Stimulated activated CD8-positive, alpha-beta memory T cell treated with anti-CD3 and anti-CD28 coated beads, Interleukin-7, amount 100 ng/mL, for 48 hours (primary cell): Measurements from ENCODE around the gene UBAC2.

Experiments used
- DNase-seq, 2 donors: peaks; one replicate each; pipeline ENCODE4 v3.0.0-alpha.2; 2020; ENCODE audit warnings: low read depth in 1 of 2; ENCODE audit errors: extremely low read depth in 1 of 2

UBAC2 gene

GRCh38 chr13:99307648-99308339, 107.1 kb downstream of the UBAC2 start:
- DNase-seq, result peak in 1 of 2 donors; percentile 90

- no peak for DNase-seq
These were observed 107.9 kb downstream of the UBAC2 start for GRCh38 chr13:99308471-99309087.

GRCh38 chr13:99310382-99311031, 109.9 kb downstream of the UBAC2 start:
- DNase-seq, result no peak

- DNase-seq, result no peak
These were observed 110.5 kb downstream of the UBAC2 start for GRCh38 chr13:99311137-99311536.

- DNase-seq, result no peak
These were observed 111.3 kb downstream of the UBAC2 start for GRCh38 chr13:99311748-99312492.

GRCh38 chr13:99312493-99312883, 111.8 kb downstream of the UBAC2 start:
- peak in 1 of 2 donors; percentile 47 for DNase-seq

- DNase-seq, result no peak
These were observed 112.8 kb downstream of the UBAC2 start for GRCh38 chr13:99313501-99313900.

GRCh38 chr13:99313941-99314340, 113.3 kb downstream of the UBAC2 start:
- no peak for DNase-seq

GRCh38 chr13:99314640-99315176, 114.1 kb downstream of the UBAC2 start:
- DNase-seq, result peak in 1 of 2 donors; percentile 65

- DNase-seq, result no peak
These were observed 114.5 kb downstream of the UBAC2 start for GRCh38 chr13:99315186-99315585.

- DNase-seq, result no peak
These were observed 115.6 kb downstream of the UBAC2 start for GRCh38 chr13:99316224-99316623.

- no peak for DNase-seq
These were observed 116.1 kb downstream of the UBAC2 start for GRCh38 chr13:99316657-99317256.

GRCh38 chr13:99320693-99321481, 120.2 kb downstream of the UBAC2 start:
- no peak for DNase-seq

GRCh38 chr13:99321709-99322108, 121.1 kb downstream of the UBAC2 start:
- DNase-seq, result no peak

GRCh38 chr13:99322297-99323103, 121.8 kb downstream of the UBAC2 start:
- no peak for DNase-seq

GRCh38 chr13:99323488-99323887, 122.8 kb downstream of the UBAC2 start:
- DNase-seq, result no peak

- no peak for DNase-seq
These were observed 125.4 kb downstream of the UBAC2 start for GRCh38 chr13:99326012-99326411.

- DNase-seq, result no peak
These were observed 126.5 kb downstream of the UBAC2 start for GRCh38 chr13:99327126-99327525.

- no peak for DNase-seq
These were observed 127.1 kb downstream of the UBAC2 start for GRCh38 chr13:99327761-99328160.
